Naive thymus-derived CD4-positive, alpha-beta T cell (primary cell): ENCODE data around the gene ZBTB7C. TPM values are rescaled to one million over a fixed set of nuclear protein-coding genes. Genes with fewer than 3 reads are reported as not detected.

ENCODE experiments used
- ATAC-seq: fragments of 150-1000 bp; cut with Tn5 transposase; 2 replicates; pipeline ENCODE4 v1.10.0; 2021; ENCODE audit warnings: mild to moderate bottlenecking, moderate library complexity
- CTCF ChIA-PET: fragments of 350-600 bp; sonication (Branson Sonifier 250); formaldehyde crosslinking; loops from one replicate; lab custom pipeline; 2021; ENCODE audit warnings: antibody characterized with exemption; lab: Charles Lee
- POLR2A ChIA-PET: fragments of 350-600 bp; sonication (Branson Sonifier 250); formaldehyde crosslinking; loops from one replicate; lab custom pipeline; 2021; ENCODE audit warnings: antibody characterized with exemption, inconsistent platforms; lab: Charles Lee
- DNase-seq, 9 donors: peaks; one replicate each; pipeline versions ENCODE4 v3.0.0 to v3.0.0-alpha.2; 2020 to 2022; ENCODE audit warnings: mixed read lengths in 1 of 9
- H3K27ac ChIP-seq: one replicate; pipeline ENCODE4 v1.7.0; 2013; ENCODE audit warnings: mild to moderate bottlenecking, low read depth, low read length, moderate library complexity
- H3K27me3 ChIP-seq, 2 donors: one replicate each; pipeline ENCODE4 v1.7.0; 2013; ENCODE audit warnings: low read length in 2 of 2, mild to moderate bottlenecking in 2 of 2, moderate library complexity in 2 of 2; ENCODE audit not compliant: control insufficient read depth in 2 of 2, insufficient read depth in 2 of 2
- H3K36me3 ChIP-seq, 3 experiments: 1 replicate in 2 of 3; 2 replicates in 1 of 3; pipeline ENCODE4 v1.7.0; 2013; ENCODE audit warnings: low read length in 3 of 3, mild to moderate bottlenecking in 3 of 3, moderate library complexity in 1 of 3; ENCODE audit not compliant: insufficient read depth in 3 of 3, control insufficient read depth in 2 of 3
- H3K4me1 ChIP-seq, 2 donors: one replicate each; pipeline ENCODE4 v1.7.0; 2013; ENCODE audit warnings: low read length in 2 of 2, mild to moderate bottlenecking in 2 of 2, moderate library complexity in 1 of 2; ENCODE audit not compliant: control insufficient read depth in 2 of 2, insufficient read depth in 2 of 2
- H3K4me3 ChIP-seq: 2 replicates; pipeline ENCODE4 v1.7.0; 2013; ENCODE audit warnings: mild to moderate bottlenecking, low read length
- H3K9me3 ChIP-seq, 3 experiments: 1 replicate in 2 of 3; 2 replicates in 1 of 3; pipeline ENCODE4 v1.7.0; 2013; ENCODE audit warnings: low read length in 3 of 3; ENCODE audit not compliant: control insufficient read depth in 2 of 3
- H3K27ac Mint-ChIP-seq, 9 donors: one replicate each; pipeline ENCODE4 v1.8.0; 2020 to 2022; ENCODE audit warnings: mixed read lengths in 9 of 9, mild to moderate bottlenecking in 8 of 9, moderate library complexity in 5 of 9, inconsistent platforms in 2 of 9
- H3K27me3 Mint-ChIP-seq, 5 donors: one replicate each; pipeline ENCODE4 v1.8.0; 2021 to 2022; ENCODE audit warnings: mixed read lengths in 5 of 5, mild to moderate bottlenecking in 1 of 5
- H3K36me3 Mint-ChIP-seq, 5 donors: one replicate each; pipeline ENCODE4 v1.8.0; 2020 to 2022; ENCODE audit warnings: mixed read lengths in 5 of 5, mild to moderate bottlenecking in 3 of 5, inconsistent platforms in 1 of 5
- H3K4me1 Mint-ChIP-seq, 7 donors: one replicate each; pipeline ENCODE4 v1.8.0; 2020 to 2022; ENCODE audit warnings: mixed read lengths in 7 of 7, mild to moderate bottlenecking in 3 of 7, inconsistent platforms in 1 of 7
- H3K4me3 Mint-ChIP-seq, 10 donors: one replicate each; pipeline ENCODE4 v1.8.0; 2020 to 2022; ENCODE audit warnings: mild to moderate bottlenecking in 10 of 10, mixed read lengths in 10 of 10, moderate library complexity in 6 of 10, inconsistent platforms in 2 of 10
- H3K9me3 Mint-ChIP-seq, 11 donors: one replicate each; pipeline ENCODE4 v1.8.0; 2020 to 2022; ENCODE audit warnings: mixed read lengths in 11 of 11, mild to moderate bottlenecking in 4 of 11, inconsistent platforms in 1 of 11, moderate library complexity in 1 of 11
- intact Hi-C, 2 donors: fragments of 100-400 bp; cut with micrococcal nuclease; formaldehyde crosslinking; loops; one replicate each; pipeline ENCODE4 v1.15.1; 2023
- polyA plus RNA-seq, 2 donors: library from polyadenylated mRNA; unstranded; fragments of 300-500 nt; fragmentation: Illumina TruSeq; gene quantifications; one replicate each; pipeline ENCODE4 v1.2.3, GENCODE V29; 2021
- total RNA-seq, 6 experiments: library from RNA in 5 of 6; stranded (reverse) in 5 of 6; gene quantifications; 1 replicate in 5 of 6; 2 replicates in 1 of 6; pipeline ENCODE4 v1.2.3 and lab custom pipeline; 2021 to 2026

Gene ZBTB7C
- total and polyA plus RNA-seq, 7 experiments from 2014 or later: 0.51 TPM; not detected in 6

DNA sequence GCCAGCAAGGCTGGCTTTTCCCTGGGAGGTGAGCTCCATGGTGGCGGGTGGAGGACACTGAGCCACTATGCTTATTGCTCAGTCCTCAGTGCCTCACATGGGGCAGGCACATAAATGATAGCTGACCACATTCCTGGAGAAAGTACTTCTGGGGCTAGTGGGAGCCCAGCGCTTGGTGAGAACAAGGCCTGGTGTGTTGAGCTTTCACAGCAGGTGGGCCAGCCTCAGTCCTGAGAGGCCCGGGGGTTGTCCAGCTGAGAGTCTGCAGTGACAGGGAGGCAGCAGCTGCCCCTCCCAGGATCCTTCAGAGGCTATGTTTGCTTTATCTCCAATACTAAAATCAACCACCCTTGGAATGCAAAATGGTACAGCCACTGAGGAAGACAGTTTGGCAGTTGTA, 217.7 kb downstream of the ZBTB7C start:
- Histone ChIP-seq H3K4me1 (no peaks in the 10 kb centered on the region), H3K27ac (no peak overlapping the region), H3K36me3 (no peaks in the 10 kb centered on the region), H3K27me3 (no peaks in the 10 kb centered on the region), H3K4me3 (no peak overlapping the region), H3K9me3 (no peaks in the 10 kb centered on the region)
- H3K4me1 Mint-ChIP-seq: peaks cover 0 to 1% (median 0%) of the 10 kb centered on the region in 7 donors
- no peaks in the 10 kb centered on the region for H3K36me3 Mint-ChIP-seq
- H3K9me3 Mint-ChIP-seq: peaks cover 0 to 4% (median 0%) of the 10 kb centered on the region in 11 donors
- POLR2A ChIA-PET: no interaction called here
- CTCF ChIA-PET: no interaction called here
- no peak overlapping the region for H3K4me3 Mint-ChIP-seq
- H3K27me3 Mint-ChIP-seq: peaks cover 0 to 32% (median 19%) of the 10 kb centered on the region in 5 donors
- no peak for ATAC-seq
- H3K27ac Mint-ChIP-seq: no peak overlapping the region
- intact Hi-C loops: no loop called here
- DNase-seq: no peak

- Mint-ChIP-seq H3K27ac (no peak overlapping the region), H3K36me3 (no peaks in the 10 kb centered on the region), H3K4me3 (no peak overlapping the region), H3K27me3 (peaks cover 0 to 31% (median 17%) of the 10 kb centered on the region in 5 donors), H3K9me3 (peaks cover 0 to 4% (median 0%) of the 10 kb centered on the region in 11 donors), H3K4me1 (peaks cover 0 to 1% (median 0%) of the 10 kb centered on the region in 7 donors)
- H3K27ac ChIP-seq: no peak overlapping the region
- intact Hi-C loops: no loop called here
- H3K9me3 ChIP-seq: no peaks in the 10 kb centered on the region
- H3K36me3 ChIP-seq: no peaks in the 10 kb centered on the region
- POLR2A ChIA-PET: no interaction called here
- DNase-seq: no peak
- H3K4me3 ChIP-seq: no peak overlapping the region
- CTCF ChIA-PET: no interaction called here
- no peak for ATAC-seq
- no peaks in the 10 kb centered on the region for H3K27me3 ChIP-seq
- H3K4me1 ChIP-seq: no peaks in the 10 kb centered on the region
These were observed 218.2 kb downstream of the ZBTB7C start for GRCh38 chr18:48190994-48191393.

GRCh38 chr18:48188609-48189008, 220.6 kb downstream of the ZBTB7C start:
- Histone ChIP-seq H3K4me3 (no peak overlapping the region), H3K27ac (no peak overlapping the region), H3K9me3 (no peaks in the 10 kb centered on the region), H3K27me3 (no peaks in the 10 kb centered on the region), H3K36me3 (no peaks in the 10 kb centered on the region), H3K4me1 (no peaks in the 10 kb centered on the region)
- ATAC-seq: no peak
- Mint-ChIP-seq H3K27ac (no peak overlapping the region), H3K36me3 (no peaks in the 10 kb centered on the region), H3K27me3 (peaks cover 8 to 38% (median 32%) of the 10 kb centered on the region in 5 donors), H3K4me3 (no peak overlapping the region), H3K4me1 (peaks cover 0 to 1% (median 0%) of the 10 kb centered on the region in 7 donors), H3K9me3 (peaks cover 0 to 2% (median 0%) of the 10 kb centered on the region in 11 donors)
- ChIA-PET POLR2A (no interaction called here), CTCF (no interaction called here)
- intact Hi-C loops: no loop called here
- DNase-seq: no peak

- POLR2A ChIA-PET: no interaction called here
- peaks cover 15 to 42% (median 33%) of the 10 kb centered on the region in 5 donors for H3K27me3 Mint-ChIP-seq
- CTCF ChIA-PET: no interaction called here
These were observed 222.3 kb downstream of the ZBTB7C start for GRCh38 chr18:48186861-48187260.

GRCh38 chr18:48186131-48186766, 222.9 kb downstream of the ZBTB7C start:
- Histone ChIP-seq H3K4me1 (no peaks in the 10 kb centered on the region), H3K36me3 (no peaks in the 10 kb centered on the region), H3K27me3 (no peaks in the 10 kb centered on the region), H3K9me3 (no peaks in the 10 kb centered on the region), H3K27ac (no peak overlapping the region), H3K4me3 (no peak overlapping the region)
- peaks cover 0 to 1% (median 0%) of the 10 kb centered on the region in 7 donors for H3K4me1 Mint-ChIP-seq
- DNase-seq (no peak), ATAC-seq (no peak)
- intact Hi-C loops: no loop called here
- CTCF ChIA-PET: no interaction called here
- H3K27ac Mint-ChIP-seq: no peak overlapping the region
- peaks cover 19 to 43% (median 34%) of the 10 kb centered on the region in 5 donors for H3K27me3 Mint-ChIP-seq
- H3K9me3 Mint-ChIP-seq: peaks cover 0 to 2% (median 0%) of the 10 kb centered on the region in 11 donors
- H3K4me3 Mint-ChIP-seq: no peak overlapping the region
- no peaks in the 10 kb centered on the region for H3K36me3 Mint-ChIP-seq
- POLR2A ChIA-PET: no interaction called here

More at GRCh38 chr18:48186861-48187260, 222.3 kb downstream of the ZBTB7C start:
- no peaks in the 10 kb centered on the region for H3K4me1 ChIP-seq
- peaks cover 0 to 2% (median 0%) of the 10 kb centered on the region in 11 donors for H3K9me3 Mint-ChIP-seq
- H3K4me3 Mint-ChIP-seq: no peak overlapping the region
- no peaks in the 10 kb centered on the region for H3K36me3 Mint-ChIP-seq
- ATAC-seq (no peak), DNase-seq (no peak)
- intact Hi-C loops: no loop called here
- H3K4me3 ChIP-seq: no peak overlapping the region
- H3K27me3 ChIP-seq: no peaks in the 10 kb centered on the region
- no peaks in the 10 kb centered on the region for H3K36me3 ChIP-seq
- H3K9me3 ChIP-seq: no peaks in the 10 kb centered on the region
- no peak overlapping the region for H3K27ac Mint-ChIP-seq
- H3K4me1 Mint-ChIP-seq: peaks cover 0 to 1% (median 0%) of the 10 kb centered on the region in 7 donors
- H3K27ac ChIP-seq: no peak overlapping the region

GRCh38 chr18:48184118-48184517, 225.1 kb downstream of the ZBTB7C start:
- CTCF ChIA-PET: no interaction called here

DNA sequence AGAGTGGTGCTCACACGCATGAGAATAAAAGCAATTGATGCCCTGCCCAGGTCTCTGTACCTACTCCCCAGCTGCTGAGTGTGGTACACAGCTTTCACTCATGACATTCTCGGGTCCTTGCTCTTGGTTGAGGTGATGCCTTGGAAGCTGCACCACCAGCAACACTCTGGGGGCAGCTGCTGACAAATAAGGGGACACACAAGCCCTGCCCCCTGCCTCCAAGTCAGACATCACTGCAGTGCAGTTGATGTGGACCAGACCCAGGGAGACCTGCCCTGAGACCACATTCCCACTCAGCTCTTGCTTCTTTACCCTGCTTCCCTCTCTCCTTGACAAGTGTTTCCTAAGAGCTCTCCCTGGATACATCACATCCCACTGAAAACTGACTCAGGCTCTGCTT, 225.6 kb downstream of the ZBTB7C start:
- no peak overlapping the region for H3K4me3 Mint-ChIP-seq
- H3K27me3 Mint-ChIP-seq: peaks cover 27 to 40% (median 35%) of the 10 kb centered on the region in 5 donors
- CTCF ChIA-PET: no interaction called here
- Histone ChIP-seq H3K4me1 (no peaks in the 10 kb centered on the region), H3K4me3 (no peak overlapping the region), H3K27me3 (no peaks in the 10 kb centered on the region), H3K9me3 (no peaks in the 10 kb centered on the region), H3K27ac (no peak overlapping the region), H3K36me3 (no peaks in the 10 kb centered on the region)
- POLR2A ChIA-PET: no interaction called here
- H3K27ac Mint-ChIP-seq: no peak overlapping the region
- H3K4me1 Mint-ChIP-seq: peaks cover 0 to 1% (median 0%) of the 10 kb centered on the region in 7 donors
- peaks cover 0 to 4% (median 0%) of the 10 kb centered on the region in 11 donors for H3K9me3 Mint-ChIP-seq
- H3K36me3 Mint-ChIP-seq: no peaks in the 10 kb centered on the region
- no peak for ATAC-seq
- DNase-seq: no peak
- intact Hi-C loops: no loop called here

More at GRCh38 chr18:48184118-48184517, 225.1 kb downstream of the ZBTB7C start:
- H3K36me3 ChIP-seq: no peaks in the 10 kb centered on the region
- no peaks in the 10 kb centered on the region for H3K9me3 ChIP-seq
- H3K27me3 ChIP-seq: no peaks in the 10 kb centered on the region
- peaks cover 26 to 44% (median 39%) of the 10 kb centered on the region in 5 donors for H3K27me3 Mint-ChIP-seq
- intact Hi-C loops: no loop called here
- no peaks in the 10 kb centered on the region for H3K4me1 ChIP-seq
- H3K4me1 Mint-ChIP-seq: peaks cover 0 to 3% (median 0%) of the 10 kb centered on the region in 7 donors
- H3K27ac Mint-ChIP-seq: no peak overlapping the region
- H3K4me3 Mint-ChIP-seq: no peak overlapping the region
- H3K9me3 Mint-ChIP-seq: peaks cover 0 to 5% (median 0%) of the 10 kb centered on the region in 11 donors
- DNase-seq: no peak
- no peaks in the 10 kb centered on the region for H3K36me3 Mint-ChIP-seq
- no peak overlapping the region for H3K27ac ChIP-seq
- POLR2A ChIA-PET: no interaction called here
- no peak overlapping the region for H3K4me3 ChIP-seq
- ATAC-seq: no peak
